Measurements from ENCODE around the gene GDF11. TPM values are rescaled to one million over a fixed set of nuclear protein-coding genes. Genes with fewer than 3 reads are reported as not detected.

The GDF11 gene
- total RNA-seq, 2 experiments from 2014 or later: 4.4 to 6.6 TPM

GRCh38 chr12:55762646-55763045 is 19.7 kb downstream of the GDF11 start:
- Histone ChIP-seq H3K4me3 (ENCODE audit: low read length) (no peak overlapping the region), H3K27me3 (ENCODE audit: control insufficient read depth in 1 of 2, insufficient read depth in 2 of 2, low read length in 2 of 2) (no peaks in the 10 kb centered on the region), H3K9me3 (ENCODE audit: control insufficient read depth in 1 of 2, insufficient read depth in 1 of 2, low read length in 2 of 2) (no peaks in the 10 kb centered on the region), H3K4me1 (ENCODE audit: insufficient read depth, low read length) (no peaks in the 10 kb centered on the region), H3K27ac (ENCODE audit: low read depth in 1 of 2, low read length in 2 of 2) (no peak overlapping the region), H3K36me3 (ENCODE audit: insufficient read depth, low read length) (peaks cover 69% of the 10 kb centered on the region)
- POLR2A ChIA-PET: no interaction called here
- no peak for DNase-seq
- Mint-ChIP-seq H3K9me3 (no peaks in the 10 kb centered on the region), H3K27ac (no peak overlapping the region), H3K4me3 (no peak overlapping the region), H3K4me1 (ENCODE audit: low read depth) (peaks cover 6% of the 10 kb centered on the region), H3K27me3 (no peaks in the 10 kb centered on the region), H3K36me3 (ENCODE audit: low read depth) (peaks cover 68% of the 10 kb centered on the region)
- TF ChIP-seq CTCF (IDR thresholded peaks at IDR 0.05): no peak
- intact Hi-C loops (cut with DNase I, micrococcal nuclease): no loop called here
- no peak for ATAC-seq (ENCODE audit: poor library complexity)
- CTCF ChIA-PET: interaction anchor here (1.0 kb wide), 1 partner anchor 32 kb away, joined by 3 read pairs; no protein-coding TSS in a partner anchor

- Mint-ChIP-seq H3K27me3 (no peaks in the 10 kb centered on the region), H3K4me3 (no peak overlapping the region), H3K27ac (peak overlapping the region; percentile 6), H3K4me1 (ENCODE audit: low read depth) (peaks cover 11% of the 10 kb centered on the region), H3K9me3 (no peaks in the 10 kb centered on the region), H3K36me3 (ENCODE audit: low read depth) (peaks cover 49% of the 10 kb centered on the region)
- no peak for ATAC-seq (ENCODE audit: poor library complexity)
- no peak for DNase-seq
- H3K4me3 ChIP-seq (ENCODE audit: low read length): no peak overlapping the region
- H3K4me1 ChIP-seq (ENCODE audit: insufficient read depth, low read length): no peaks in the 10 kb centered on the region
- intact Hi-C loops (cut with DNase I, micrococcal nuclease): no loop called here
- H3K27me3 ChIP-seq (ENCODE audit: control insufficient read depth in 1 of 2, insufficient read depth in 2 of 2, low read length in 2 of 2): no peaks in the 10 kb centered on the region
- H3K27ac ChIP-seq (ENCODE audit: low read depth in 1 of 2, low read length in 2 of 2): no peak overlapping the region
- H3K9me3 ChIP-seq (ENCODE audit: control insufficient read depth in 1 of 2, insufficient read depth in 1 of 2, low read length in 2 of 2): no peaks in the 10 kb centered on the region
- peaks cover 51% of the 10 kb centered on the region for H3K36me3 ChIP-seq (ENCODE audit: insufficient read depth, low read length)
- no peak for TF ChIP-seq CTCF (IDR thresholded peaks at IDR 0.05)
- ChIA-PET POLR2A (interaction anchor here (1.5 kb wide), 1 partner anchor 22 kb away, joined by 6 read pairs; no protein-coding TSS in a partner anchor), CTCF (interaction anchor here (0.9 kb wide), 1 partner anchor 28 kb away, joined by 3 read pairs; no protein-coding TSS in a partner anchor)
Measured at GRCh38 chr12:55765736-55766290, 22.9 kb downstream of the GDF11 start.

GRCh38 chr12:55767156-55767555 is 24.2 kb downstream of the GDF11 start:
- no peaks in the 10 kb centered on the region for H3K9me3 Mint-ChIP-seq
- Histone ChIP-seq H3K36me3 (ENCODE audit: insufficient read depth, low read length) (peaks cover 54% of the 10 kb centered on the region), H3K4me1 (ENCODE audit: insufficient read depth, low read length) (no peaks in the 10 kb centered on the region), H3K4me3 (ENCODE audit: low read length) (no peak overlapping the region), H3K9me3 (ENCODE audit: control insufficient read depth in 1 of 2, insufficient read depth in 1 of 2, low read length in 2 of 2) (no peaks in the 10 kb centered on the region), H3K27me3 (ENCODE audit: control insufficient read depth in 1 of 2, insufficient read depth in 2 of 2, low read length in 2 of 2) (no peaks in the 10 kb centered on the region), H3K27ac (ENCODE audit: low read depth in 1 of 2, low read length in 2 of 2) (no peak overlapping the region)
- H3K36me3 Mint-ChIP-seq (ENCODE audit: low read depth): peaks cover 53% of the 10 kb centered on the region
- DNase-seq: no peak
- ChIA-PET POLR2A (interaction anchor here (1.5 kb wide), 1 partner anchor 23 kb away, joined by 6 read pairs; no protein-coding TSS in a partner anchor), CTCF (interaction anchor here (0.9 kb wide), 1 partner anchor 384 kb away, joined by 3 read pairs; no protein-coding TSS in a partner anchor)
- intact Hi-C loops (cut with DNase I, micrococcal nuclease): no loop called here
- H3K27me3 Mint-ChIP-seq: no peaks in the 10 kb centered on the region
- no peak overlapping the region for H3K4me3 Mint-ChIP-seq
- H3K4me1 Mint-ChIP-seq (ENCODE audit: low read depth): peaks cover 13% of the 10 kb centered on the region
- no peak overlapping the region for H3K27ac Mint-ChIP-seq
- no peak for TF ChIP-seq CTCF (IDR thresholded peaks at IDR 0.05)
- ATAC-seq (ENCODE audit: poor library complexity): no peak

Data from CD4-positive, alpha-beta T cell (primary cell).